ENCODE results near the gene SLC25A43. TPM values are rescaled to one million over a fixed set of nuclear protein-coding genes. Genes with fewer than 3 reads are reported as not detected.
"Not testable (repeated sequence)": the region's sequence is repeated elsewhere in the genome, so short reads cannot be mapped to it uniquely, and the experiment has no call there.

The SLC25A43 gene
- total RNA-seq, 1 donor from 2014 or later: 17.7 TPM

DNA sequence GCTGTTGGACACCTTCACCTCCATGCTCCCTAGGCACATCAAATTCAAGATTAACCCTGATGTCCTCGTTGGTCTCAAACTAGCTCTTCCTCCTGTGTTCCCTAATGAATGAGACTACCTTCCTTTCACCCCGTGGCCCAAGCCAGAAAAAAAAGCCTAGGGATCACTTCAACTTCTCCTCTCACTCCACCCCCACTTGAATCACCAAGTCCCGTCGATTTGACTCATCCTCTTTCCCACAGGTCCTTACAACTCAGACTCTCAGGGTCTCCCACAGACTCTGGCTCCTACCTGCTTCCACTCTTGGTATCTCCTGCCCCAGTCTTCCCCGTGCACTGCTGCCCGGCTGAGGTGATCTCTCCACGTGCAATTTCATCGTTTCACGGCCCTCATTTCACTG lies 8.5 kb downstream of the SLC25A43 start:
- no peak for DNase-seq (ENCODE audit: low read depth, low spot score)

DNA sequence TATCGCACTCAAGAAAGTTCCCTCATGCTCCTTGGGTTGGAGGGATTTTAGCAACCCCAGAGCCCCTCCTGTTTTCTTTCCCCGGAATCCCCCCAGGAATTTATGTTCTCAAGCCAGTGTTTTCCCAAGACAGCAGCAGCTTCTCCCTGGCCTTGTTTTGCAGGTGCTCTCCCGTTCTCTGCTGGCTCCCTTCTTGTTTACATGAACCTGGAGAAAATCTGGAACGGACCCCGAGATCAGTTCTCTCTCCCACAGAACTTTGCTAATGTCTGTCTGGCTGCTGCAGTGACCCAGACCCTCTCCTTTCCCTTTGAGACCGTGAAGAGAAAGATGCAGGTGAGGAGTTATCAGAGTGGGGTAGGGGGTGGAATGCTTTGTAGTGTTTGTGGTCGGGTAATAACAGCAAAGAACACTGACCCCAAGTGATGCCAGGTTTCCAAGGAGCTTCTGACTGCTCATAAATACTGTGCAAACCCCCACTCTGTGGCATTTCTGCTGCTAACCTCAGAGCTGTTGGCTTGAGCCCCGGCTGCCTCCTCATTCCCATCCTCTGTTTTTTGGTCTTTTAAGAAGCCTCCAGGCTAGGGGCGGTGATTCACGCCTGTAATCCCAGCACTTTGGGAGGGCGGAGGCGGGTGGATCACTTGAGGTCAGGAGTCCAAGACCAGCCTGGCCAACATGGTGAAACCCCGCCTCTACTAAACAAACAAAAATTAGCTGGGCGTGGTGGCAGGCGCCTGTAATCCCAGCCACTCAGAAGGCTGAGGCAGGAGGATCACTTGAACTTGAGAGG lies 11.1 kb downstream of the SLC25A43 start:
- no peak for DNase-seq (ENCODE audit: low read depth, low spot score)

DNA sequence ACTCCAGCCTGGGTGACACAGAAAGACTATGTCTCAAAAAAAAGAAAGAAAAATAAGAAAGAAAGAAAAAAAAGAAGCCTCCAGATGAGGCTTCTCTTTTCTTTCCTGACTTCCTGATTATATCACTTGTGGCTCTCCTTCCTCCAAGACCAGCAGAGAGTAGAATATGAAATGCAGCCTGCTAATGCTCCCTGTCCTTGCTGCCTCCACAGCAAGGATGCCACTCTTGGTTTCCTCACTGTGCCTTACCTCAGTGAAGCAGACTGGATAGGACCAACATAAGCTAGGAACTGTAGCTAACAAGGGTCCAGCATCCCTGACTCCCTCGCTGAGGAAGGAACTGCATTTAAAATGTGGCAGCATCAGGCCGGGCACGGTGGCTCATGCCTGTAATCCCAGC lies 11.7 kb downstream of the SLC25A43 start:
- no peak for DNase-seq (ENCODE audit: low read depth, low spot score)

DNA sequence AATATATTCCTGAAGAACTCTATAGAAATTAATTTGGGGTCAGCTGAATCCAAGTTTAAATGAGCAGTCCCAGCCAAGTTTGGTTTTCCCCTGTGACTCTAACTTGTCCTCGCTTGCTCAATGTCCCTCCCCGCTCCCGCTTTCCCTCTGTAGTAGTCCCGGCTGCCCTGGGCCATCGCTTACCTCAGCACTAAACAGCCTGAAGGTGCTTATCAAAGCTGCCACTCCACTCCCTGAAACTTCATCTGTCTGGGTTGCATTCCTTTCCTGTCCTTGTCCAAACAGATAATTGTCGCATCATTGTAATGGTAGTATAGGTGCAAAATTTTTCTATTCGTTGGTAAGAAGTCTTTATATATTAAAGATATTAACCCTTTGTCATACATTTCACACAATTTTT lies 12.8 kb downstream of the SLC25A43 start:
- DNase-seq (ENCODE audit: low read depth, low spot score): no peak

DNA sequence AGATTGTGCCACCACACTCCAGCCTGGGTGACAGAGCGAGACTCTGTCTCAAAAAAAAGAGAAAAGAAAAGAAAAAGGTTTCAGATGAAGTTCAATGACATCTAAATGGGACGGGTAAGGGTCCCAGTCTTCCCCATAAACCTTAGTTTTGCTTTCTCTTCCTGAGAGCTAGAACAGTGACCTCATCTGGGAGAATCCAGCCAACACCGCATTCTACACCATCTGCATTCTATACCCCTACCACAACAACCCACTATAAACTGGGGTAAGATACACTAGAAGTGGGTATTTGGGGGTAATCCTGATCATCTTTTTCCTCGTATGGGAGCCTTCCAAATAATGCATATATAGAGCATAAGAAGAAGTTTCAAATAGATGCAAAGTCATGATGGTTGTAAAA lies 18.2 kb downstream of the SLC25A43 start:
- no peak for DNase-seq (ENCODE audit: low read depth, low spot score)

DNA sequence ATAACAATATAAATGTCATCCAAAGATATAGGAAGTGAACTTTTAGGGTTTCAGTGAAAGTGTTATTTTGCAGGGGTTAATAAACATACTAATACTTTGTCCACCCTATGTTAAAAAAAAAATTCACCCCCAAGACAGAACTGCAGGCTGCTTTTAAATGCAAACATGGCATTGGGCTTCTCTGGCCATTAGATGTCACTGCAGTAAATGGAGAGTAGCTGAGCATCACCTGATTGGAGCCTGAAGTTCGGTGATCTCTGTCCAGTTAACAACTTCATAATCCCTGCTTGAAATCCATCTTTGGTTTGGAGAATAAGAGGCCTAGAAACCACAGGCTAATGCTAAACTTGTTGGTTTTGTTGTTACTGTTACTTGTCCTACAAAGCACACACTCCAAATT lies 18.7 kb downstream of the SLC25A43 start:
- DNase-seq (ENCODE audit: low read depth, low spot score): no peak

DNA sequence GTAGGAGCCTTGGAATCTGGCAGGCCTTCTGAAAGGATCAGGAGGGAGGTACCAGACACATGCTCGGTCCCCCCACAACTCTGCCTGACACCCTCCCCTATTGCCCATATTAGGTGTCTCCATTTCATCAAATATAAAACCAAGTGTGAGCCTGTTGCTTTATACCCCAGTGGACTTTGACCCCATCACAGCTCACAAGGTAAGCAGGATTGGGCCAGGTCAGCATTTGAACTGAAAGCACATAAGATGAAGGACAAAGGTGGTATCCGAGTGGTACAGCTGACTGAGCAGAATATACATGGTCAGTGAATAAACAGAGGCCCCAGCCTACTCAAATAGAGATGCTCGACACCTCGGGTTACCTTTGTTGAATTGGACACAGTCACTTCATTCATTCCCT lies 20.0 kb downstream of the SLC25A43 start:
- DNase-seq (ENCODE audit: low read depth, low spot score): no peak

DNA sequence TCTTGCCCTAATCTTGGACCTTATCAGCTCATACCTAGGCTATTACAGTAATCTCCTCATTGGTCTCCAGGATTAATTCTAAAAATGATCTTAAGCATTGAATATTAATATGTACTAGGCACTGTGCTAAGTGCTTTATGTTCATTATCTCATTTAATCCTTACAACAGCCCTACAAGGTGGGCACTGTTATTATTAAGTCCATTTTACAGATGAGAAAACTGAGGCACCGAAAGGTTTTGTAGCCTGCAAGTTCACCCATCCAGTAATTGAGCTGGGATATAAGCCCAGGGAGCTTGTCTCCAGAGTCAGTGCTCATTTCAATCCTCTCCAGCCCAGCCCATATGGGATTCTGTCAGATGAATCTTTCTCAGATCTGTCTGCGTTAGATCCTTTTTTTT lies 20.8 kb downstream of the SLC25A43 start:
- DNase-seq (ENCODE audit: low read depth, low spot score): no peak

DNA sequence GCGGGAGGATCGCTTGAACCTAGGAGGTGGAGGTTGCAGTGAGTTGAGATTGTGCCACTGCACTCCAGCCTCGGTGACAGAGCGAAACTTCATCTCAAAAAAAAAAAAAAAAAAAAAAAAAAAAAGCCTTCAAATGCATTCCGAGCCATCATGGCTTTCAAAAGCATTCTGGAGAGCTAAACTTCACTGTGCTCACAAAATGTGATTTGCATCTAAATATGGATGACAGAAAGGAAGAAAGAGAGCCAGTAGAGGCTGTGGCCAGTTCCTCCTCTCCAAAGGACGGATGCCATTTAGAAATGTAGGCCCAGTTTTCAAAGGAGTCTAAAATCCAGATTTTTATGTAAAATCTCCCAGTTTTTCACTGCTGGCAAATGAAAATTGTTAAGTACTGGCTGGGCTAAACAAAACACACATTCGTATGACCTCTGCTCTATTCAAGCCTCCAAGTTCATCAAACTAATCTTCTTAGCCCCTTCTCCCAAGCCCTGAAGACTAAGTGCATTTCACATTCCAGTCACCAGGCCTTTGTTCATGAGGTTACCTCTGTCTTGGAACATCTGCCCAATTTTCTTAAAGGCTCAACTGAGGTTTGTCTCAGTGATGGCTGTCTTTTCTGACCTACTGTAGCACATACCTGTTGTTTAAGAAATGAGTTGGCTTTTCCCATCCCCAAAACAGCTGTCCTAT lies 22.0 kb downstream of the SLC25A43 start:
- no peak for DNase-seq (ENCODE audit: low read depth, low spot score)

DNA sequence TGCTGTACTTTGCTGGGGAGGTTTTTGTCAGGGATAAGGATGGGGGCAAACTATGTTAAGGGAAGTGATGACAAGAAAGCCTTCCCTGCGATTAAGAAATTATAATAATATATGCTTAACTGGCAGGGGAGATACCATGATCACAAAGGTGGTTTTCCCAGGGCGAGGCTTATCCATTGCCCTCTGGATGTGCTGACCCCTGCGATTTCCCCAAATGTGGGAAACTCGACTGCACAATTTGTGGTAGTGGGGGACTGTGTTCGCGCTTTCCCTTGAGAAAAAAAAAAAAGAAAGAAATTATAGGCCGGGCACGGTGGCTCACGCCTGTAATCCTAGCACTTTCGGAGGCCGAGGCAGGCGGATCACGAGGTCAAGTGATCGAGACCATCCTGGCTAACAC lies 24.5 kb downstream of the SLC25A43 start:
- DNase-seq (ENCODE audit: low read depth, low spot score): no peak

DNA sequence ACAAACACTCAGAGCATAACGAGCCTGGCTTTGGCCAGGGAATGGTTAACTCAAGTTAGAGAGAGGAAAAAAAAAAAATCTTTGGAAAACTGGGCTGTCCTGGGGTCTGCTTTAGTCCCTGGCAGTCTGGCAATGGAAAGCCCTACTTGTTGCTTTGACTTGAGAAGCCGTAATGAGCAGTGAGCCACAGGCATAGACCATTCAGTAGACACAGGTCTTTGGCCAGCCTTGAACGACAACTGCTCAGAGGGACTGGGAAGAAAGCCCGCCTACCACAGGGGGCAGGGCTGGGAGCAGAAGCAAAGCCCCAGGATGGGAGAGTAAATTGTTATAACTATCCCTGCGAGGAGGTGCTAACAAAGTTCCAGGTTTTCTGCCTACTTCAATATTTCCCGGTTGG lies 25.9 kb downstream of the SLC25A43 start:
- DNase-seq (ENCODE audit: low read depth, low spot score): no peak

DNA sequence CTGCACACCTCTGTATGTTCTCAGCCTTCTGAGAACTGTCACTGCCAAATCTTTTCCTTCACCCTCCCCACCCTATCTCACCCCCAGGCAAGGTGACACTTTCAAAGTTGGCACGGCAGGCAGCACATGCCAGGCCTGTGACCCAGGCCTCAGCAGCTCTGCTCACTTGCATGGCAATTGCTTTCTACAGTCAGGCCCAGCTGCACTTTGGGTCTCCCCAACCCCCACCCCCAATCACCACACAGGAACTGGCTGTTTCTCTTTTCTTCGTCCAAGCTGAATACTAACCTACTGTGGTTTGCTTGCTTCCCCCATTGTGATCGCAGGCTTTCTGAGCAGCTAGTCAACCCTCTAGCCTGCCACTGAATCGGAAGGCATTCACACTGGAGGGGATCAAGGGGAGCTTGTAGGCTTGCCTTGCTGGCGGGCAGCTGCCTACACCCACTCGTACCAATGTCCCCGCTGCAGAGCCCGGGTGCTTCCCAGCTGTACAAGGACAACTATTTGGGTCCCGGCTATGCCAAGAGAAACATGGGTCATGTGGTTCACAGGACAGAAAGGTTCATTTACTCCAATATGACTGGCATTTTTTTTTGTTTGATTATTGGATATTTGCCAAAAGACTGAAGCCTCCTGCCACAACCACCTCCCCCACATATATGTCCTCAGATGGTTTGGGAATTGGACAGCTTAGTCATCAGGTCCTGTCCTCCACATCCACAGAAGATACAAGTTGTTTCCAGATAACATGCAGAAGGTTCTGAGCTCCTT lies 28.1 kb downstream of the SLC25A43 start:
- no peak for DNase-seq (ENCODE audit: low read depth, low spot score)

DNA sequence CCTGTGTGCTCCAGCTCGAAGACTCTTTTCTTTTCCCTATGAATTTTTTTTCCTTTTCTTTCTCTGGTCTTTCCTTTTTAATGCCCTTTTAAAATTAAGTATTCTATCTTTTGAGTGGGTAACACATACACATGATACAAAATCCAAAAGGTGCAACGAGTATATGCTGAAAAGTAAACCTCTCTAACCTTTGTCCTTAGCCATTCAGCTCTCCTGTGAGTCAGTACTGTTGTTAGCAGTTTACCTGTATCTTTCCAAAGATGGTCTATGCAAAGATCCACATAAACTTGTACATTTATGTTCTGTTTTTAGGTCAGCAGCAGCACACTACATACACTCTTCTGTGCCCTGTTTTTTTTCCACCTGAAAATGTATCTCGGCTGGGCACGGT lies 28.7 kb downstream of the SLC25A43 start:
- no peak for DNase-seq (ENCODE audit: low read depth, low spot score)

DNA sequence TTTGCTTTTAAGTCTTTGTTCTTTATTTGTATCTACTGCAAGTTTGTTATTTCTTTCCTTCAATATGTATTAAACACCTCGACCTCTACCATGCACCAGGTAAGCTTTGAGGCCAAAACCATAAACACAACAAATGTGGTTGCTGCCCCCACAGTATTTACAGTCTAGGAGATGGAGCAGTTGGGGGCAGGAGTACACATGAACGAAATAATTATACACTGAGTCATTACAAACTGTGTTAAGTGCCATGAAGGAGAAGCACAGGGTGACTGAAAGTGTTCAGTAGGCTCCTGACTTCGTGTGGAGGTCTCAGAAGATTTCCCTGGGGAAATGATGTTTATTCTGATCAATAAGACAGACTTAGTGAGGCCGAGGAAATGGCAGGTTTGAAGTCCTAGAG lies 30.3 kb downstream of the SLC25A43 start:
- no peak for DNase-seq (ENCODE audit: low read depth, low spot score)

DNA sequence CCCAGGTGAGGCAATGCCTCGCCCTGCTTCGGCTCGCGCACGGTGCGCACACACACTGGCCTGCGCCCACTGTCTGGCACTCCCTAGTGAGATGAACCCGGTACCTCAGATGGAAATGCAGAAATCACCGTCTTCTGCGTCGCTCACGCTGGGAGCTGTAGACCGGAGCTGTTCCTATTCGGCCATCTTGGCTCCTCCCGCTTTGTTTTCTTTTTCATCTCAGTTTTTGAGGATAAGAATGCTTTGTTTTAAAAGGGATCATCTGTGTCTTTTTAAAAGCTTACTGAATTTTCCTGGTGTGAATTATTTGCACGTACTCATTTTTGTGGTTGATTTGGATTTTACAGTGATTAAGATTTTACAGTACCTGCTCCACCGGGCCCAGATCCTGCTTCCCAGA lies 42.2 kb downstream of the SLC25A43 start:
- not testable (repeated sequence) for DNase-seq (ENCODE audit: low read depth, low spot score)

DNA sequence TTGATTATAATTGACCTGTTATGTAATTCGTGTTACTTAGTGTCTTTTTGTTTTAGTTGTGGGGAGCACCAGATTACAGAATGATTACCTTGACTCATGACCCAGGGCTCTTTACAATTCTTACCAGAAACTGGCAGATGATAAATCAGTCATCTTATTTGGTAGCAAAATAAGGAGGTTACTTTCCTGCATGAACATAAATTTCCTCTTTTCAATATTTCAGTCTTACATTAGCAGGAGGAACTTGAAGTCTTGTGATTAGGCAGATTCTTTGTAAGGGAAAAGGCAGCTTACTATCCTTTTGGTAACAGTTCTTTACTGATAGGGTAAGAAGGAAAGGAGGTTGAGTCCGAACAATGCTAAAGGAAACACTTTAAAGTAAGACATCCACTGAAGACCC lies 43.1 kb downstream of the SLC25A43 start:
- no peak for DNase-seq (ENCODE audit: low read depth, low spot score)

DNA sequence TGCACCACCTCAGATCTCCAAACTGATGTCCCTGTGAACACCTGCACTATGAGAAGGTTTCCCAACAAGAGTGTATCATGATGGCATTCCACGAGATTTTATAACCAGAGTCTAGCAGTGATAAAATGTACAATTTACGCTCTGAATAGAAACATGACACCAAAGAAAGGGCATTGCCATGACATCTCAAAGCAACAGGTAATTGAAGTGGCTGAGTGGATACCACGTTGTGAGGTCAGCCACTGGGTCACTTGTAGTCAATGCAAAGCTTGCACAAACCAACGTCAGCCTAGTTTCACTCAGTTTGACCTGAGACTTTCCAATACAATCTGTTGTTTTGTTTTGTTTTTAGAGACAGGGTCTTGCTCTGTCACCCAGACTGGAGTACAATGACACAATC lies 54.1 kb downstream of the SLC25A43 start:
- no peak for DNase-seq (ENCODE audit: low read depth, low spot score)

DNA sequence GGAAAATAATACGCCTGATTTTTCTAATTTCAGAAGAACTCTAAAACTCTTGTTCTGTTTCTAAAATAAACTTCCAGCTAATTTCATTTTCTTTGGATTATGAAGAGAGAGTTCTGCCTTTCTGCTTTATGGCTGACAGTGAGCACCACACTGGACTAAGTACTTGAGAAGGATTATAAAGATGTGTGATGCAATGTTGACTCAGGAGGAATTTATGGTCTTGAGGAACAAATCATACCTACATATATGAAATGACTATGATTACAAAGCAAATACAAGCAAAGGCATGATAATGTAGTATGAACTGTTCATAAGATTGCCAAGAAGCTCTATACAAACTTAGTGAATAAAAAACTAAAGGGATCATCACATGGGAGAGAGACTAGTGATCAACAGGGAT lies 56.1 kb downstream of the SLC25A43 start:
- DNase-seq (ENCODE audit: low read depth, low spot score): no peak

DNA sequence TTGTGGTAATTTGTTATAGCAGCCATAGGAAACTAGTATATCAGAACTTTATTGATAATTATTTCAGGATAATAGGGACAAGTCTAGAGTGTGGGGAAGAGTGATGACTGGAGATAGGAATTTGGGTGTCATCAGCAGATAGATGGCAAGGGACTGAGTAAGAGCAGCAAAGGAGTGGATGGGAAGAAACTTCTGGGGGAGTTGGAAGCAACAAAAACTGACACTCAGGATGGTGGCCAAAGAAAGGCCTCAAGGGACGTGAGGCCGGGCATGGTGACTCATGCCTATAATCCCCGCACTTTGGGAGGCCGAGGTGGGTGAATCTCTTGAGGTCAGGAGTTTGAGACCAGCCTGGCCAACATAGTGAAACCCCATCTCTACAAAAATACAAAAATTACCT lies 60.0 kb downstream of the SLC25A43 start:
- no peak for DNase-seq (ENCODE audit: low read depth, low spot score)

DNA sequence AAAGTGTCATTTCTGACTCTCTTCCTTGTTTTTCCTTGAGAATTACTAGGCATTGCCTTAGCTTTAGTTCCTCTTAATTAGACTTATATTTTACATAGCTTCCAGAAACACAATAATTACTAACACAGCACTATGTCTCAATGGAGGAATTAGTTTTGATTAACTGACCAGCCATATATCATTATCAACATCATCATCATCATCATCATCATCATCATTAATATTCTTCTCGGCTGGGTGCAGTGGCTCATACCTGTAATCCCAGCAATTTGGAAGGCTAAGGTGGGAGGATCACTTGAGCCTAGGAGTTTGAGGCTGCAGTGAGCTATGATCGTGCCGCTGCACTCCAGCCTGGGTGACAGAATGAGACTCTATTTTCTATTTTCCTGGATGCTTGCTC lies 66.4 kb downstream of the SLC25A43 start:
- no peak for DNase-seq (ENCODE audit: low read depth, low spot score)

DNA sequence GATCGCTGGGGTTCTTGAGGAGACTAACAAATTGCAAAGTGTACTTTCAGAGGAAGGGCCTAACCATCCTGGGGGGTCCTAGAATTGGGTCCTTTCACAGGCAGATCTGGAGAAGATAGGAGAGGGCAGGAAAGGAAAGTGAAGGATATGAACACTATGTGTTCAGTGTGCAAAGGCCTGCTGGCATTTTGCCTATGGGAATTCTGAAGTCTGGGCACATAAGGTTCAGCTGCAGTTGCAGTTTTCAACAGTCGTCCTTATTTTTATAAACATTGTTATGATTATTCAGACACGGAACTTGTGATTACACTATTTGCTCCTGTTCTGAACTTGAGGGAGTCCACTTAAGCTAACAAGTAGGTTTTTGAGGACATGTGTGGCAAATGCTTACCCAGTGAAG lies 67.8 kb downstream of the SLC25A43 start:
- no peak for DNase-seq (ENCODE audit: low read depth, low spot score)

DNA sequence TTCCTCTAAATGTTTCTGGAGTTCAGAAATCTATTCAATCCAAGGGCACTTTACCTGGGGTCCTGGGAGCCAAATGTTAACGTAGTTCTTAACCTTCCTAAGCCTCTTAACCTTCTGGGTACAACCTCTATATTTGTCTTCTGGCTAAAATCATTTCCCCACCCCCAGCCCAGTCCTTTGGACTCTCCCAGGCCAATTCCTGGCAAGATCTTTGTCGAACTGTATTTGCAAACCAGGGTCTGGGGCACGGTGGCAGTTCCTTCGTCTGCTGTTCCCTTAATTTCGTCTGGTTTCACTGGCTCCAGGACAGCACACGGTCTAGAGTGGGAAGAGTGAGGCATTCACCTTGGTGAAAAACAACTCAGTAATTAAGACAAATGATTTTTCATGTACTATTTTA lies 68.3 kb downstream of the SLC25A43 start:
- DNase-seq (ENCODE audit: low read depth, low spot score): no peak
